NCI-H2029 (cell line): ENCODE results near the gene EVX2.

Experiments
- DNase-seq: peaks from one replicate; lab custom pipeline; 2025; lab: John Stamatoyannopoulos, UW

The EVX2 gene

DNA sequence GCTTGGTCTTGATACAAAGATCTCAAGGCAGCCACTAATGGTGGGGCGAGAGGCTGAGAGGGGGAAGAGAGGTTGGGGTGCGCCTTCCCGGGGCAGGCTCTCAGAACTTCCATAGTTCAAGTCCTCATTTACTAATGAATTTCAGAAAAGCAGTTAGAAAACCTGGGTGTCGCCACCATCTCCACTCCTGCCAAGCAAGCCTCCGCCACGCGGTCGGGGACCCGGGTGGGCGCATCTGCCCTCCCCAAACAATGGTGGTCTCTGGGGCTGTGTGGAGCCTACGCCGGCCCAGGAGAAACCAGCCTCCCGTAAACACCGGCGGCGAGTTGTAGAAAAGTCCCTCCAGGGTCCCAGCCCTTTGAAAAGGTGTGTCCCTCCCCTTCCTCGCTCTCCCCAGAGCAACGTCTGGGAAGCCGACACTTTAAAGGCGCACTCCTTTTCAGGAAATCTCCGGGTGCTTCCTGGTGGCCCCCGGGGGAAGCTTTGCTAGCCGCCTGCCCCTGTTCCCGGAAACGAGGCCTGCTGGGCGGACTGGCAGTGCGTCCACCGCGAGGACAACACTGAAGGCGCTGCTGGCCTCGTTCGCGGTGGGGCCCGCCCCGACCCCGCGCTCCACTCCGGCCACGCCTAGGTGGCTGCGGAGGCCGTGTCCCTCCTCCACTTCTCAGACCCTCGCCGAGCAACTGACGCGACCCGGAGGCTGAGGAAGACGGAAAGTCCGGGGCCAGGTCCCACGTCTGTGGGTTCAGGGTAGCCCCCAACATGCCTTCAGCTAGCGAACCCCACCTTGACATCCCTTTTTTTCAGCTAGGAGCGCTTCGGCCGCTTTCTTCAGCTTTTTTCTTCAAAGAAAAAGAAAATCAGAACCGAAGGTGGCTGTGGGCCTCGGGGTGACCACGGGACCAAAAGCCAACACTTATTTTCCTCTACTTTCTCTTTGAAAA lies 16.8 kb downstream of the EVX2 start:
- no peak for DNase-seq

DNA sequence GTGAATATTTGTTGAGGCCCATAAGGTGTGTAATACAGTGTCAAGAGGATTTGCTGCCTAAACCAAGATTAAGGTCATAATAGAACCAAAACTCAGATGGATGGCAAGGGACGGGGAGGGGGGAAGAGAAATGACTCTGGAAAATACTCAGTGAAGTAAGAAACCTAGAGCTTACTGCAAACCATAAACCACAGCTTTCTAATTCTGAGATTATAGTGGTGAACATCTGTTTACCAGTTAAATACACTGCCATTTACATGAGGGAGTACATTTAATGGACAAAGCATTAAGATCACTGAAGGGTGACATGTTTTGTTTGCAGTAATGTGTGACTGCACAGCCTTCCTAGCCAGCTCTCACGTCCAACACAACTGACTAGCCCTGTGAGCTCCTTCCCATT lies 19.8 kb downstream of the EVX2 start:
- peak; percentile 29 for DNase-seq

DNA sequence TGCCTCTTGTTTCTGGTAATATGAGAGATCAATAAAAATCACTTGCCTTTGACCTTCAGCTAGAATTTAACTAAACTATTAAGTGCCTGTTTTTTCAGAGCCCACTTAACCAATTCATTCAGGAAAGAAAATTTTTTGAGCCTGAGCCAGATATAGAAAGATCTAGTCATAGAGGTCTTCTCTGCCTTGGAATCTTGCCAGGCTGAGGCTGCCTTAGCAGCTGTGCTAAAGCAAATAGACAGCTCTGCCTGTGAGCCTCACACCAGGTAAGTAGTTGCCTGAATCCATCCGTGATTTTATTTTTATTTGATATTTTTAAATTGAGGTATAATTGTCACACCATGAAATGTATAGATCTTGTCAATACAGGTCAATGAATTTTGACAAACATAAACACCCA lies 27.4 kb downstream of the EVX2 start:
- DNase-seq: peak; percentile 91

DNA sequence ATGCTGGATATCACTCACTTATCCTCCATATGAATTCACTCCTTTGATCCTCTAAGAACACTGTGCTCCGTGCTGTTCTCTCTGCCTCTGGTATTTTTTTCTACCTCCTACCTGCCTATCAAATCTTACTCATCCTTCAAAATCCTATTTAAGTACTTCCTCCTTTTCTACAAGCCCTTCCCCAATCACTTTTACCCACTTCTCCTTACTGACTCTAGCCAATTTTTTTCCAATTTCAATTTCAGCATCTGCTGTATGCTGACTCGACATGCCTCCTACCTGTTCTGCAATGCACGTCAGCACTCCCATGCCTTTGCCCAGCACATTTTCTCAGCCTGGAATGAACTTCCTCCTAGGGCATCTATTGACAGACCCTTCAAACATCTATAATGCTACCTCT lies 44.4 kb downstream of the EVX2 start:
- DNase-seq: no peak

DNA sequence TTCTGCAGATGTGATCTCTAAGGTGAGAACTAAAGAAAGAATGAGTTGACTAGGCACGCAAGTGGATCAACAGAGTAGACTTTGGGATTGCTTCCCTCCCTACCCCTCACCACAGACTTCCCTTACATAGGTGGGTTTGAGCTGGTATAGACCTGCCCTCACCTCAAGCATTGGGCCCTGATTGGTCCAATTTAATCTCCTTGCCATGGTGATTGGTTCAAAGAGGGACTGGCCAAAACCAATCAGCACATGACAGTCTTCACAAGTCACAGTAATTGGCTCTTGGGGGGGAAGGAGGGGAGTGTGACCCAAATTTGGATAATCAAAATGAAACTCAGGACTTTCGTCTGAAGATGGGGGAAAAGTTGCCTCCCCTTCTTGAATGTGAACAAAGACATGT lies 45.1 kb downstream of the EVX2 start:
- no peak for DNase-seq

DNA sequence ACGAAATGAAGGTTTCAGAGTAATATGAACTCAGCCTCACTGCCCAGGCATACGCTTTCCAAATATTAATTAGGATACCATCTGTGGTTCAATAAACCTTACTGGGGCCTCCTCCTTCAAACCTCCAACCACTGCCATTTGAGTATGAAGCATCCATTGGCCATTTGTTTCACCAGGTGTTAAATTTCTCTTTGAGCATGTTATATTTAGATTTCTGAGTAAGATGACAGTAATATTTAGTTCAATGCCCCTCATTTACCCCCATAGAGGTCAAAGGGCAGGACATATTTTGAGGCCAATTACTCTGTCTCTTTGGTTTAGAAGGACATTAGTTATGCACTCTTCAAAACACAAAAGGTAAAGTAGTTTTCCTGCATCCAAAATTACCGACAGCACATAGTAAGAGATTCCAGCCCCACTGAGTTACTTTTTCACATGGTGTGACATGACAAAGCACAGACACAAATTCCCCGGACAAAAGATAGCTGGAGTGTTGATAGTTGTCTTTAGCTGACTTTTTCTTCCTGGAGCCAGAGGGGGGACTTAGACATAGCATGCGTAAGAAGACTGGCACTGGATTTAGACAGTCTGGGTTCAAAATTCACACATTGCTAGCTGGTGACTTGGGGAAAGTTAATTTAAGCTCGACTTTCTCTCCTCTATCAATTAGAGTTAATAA lies 48.6 kb downstream of the EVX2 start:
- no peak for DNase-seq

DNA sequence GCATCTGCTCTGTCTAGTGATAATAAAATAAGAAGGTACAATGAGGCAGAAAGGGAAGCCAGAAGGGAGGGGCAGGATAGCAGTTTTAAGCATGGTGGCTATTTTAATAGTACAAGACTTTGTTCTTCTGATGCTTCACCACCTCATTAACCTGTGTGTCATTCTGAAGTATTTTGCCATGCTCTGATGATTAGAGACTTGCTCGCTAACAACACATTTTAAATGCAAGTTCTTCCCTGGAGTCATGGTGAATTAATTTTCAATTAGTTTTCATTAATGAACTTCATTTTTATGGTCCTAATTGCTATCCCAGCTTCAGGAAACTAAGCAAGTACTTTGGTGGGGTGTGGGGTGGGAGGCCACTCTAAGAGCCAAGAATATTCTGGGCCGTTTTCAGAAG lies 56.0 kb downstream of the EVX2 start:
- DNase-seq: no peak
